Measurements from ENCODE around the gene SPIRE2.
"Not testable (repeated sequence)": the region's sequence is repeated elsewhere in the genome, so short reads cannot be mapped to it uniquely, and the experiment has no call there.

SPIRE2 gene

GRCh38 chr16:89834813-89835363 lies 6.6 kb downstream of the SPIRE2 start:
- peaks cover 12% of the 10 kb centered on the region for H3K36me3 ChIP-seq (ENCODE audit: insufficient read depth, low read length)
- not testable (repeated sequence) for H3K27me3 ChIP-seq (ENCODE audit: insufficient read depth, low read length); H3K9me3 ChIP-seq (ENCODE audit: low read length); H2AFZ ChIP-seq (ENCODE audit: low read depth, low read length); H3K4me3 ChIP-seq (ENCODE audit: low read length); H3K4me1 ChIP-seq (ENCODE audit: insufficient read depth, low read length)

GRCh38 chr16:89836484-89836883 lies 8.2 kb downstream of the SPIRE2 start:
- H3K9me3 ChIP-seq (ENCODE audit: low read length); H3K4me3 ChIP-seq (ENCODE audit: low read length); H2AFZ ChIP-seq (ENCODE audit: low read depth, low read length): not testable (repeated sequence)

GRCh38 chr16:89837014-89837546 lies 8.8 kb downstream of the SPIRE2 start:
- peaks cover 10% of the 10 kb centered on the region for H3K9me3 ChIP-seq (ENCODE audit: low read length)
- no peaks in the 10 kb centered on the region for H3K27me3 ChIP-seq (ENCODE audit: insufficient read depth, low read length)
- no peak overlapping the region for H2AFZ ChIP-seq (ENCODE audit: low read depth, low read length)
- peaks cover 9% of the 10 kb centered on the region for H3K36me3 ChIP-seq (ENCODE audit: insufficient read depth, low read length)
- H3K4me3 ChIP-seq (ENCODE audit: low read length): no peak overlapping the region
- H3K4me1 ChIP-seq (ENCODE audit: insufficient read depth, low read length): no peaks in the 10 kb centered on the region

More at GRCh38 chr16:89836484-89836883, 8.2 kb downstream of the SPIRE2 start:
- H3K36me3 ChIP-seq (ENCODE audit: insufficient read depth, low read length): peaks cover 12% of the 10 kb centered on the region
- H3K4me1 ChIP-seq (ENCODE audit: insufficient read depth, low read length); H3K27me3 ChIP-seq (ENCODE audit: insufficient read depth, low read length): not testable (repeated sequence)

GRCh38 chr16:89841275-89841674 lies 13.0 kb downstream of the SPIRE2 start:
- H3K4me1 ChIP-seq (ENCODE audit: insufficient read depth, low read length): no peaks in the 10 kb centered on the region
- no peaks in the 10 kb centered on the region for H3K9me3 ChIP-seq (ENCODE audit: low read length)
- no peaks in the 10 kb centered on the region for H3K36me3 ChIP-seq (ENCODE audit: insufficient read depth, low read length)
- no peaks in the 10 kb centered on the region for H3K27me3 ChIP-seq (ENCODE audit: insufficient read depth, low read length)
- no peak overlapping the region for H2AFZ ChIP-seq (ENCODE audit: low read depth, low read length)
- H3K4me3 ChIP-seq (ENCODE audit: low read length): no peak overlapping the region

GRCh38 chr16:89842471-89843408 lies 14.5 kb downstream of the SPIRE2 start:
- Histone ChIP-seq H2AFZ (ENCODE audit: low read depth, low read length) (no peak overlapping the region), H3K27me3 (ENCODE audit: insufficient read depth, low read length) (no peaks in the 10 kb centered on the region), H3K4me1 (ENCODE audit: insufficient read depth, low read length) (no peaks in the 10 kb centered on the region), H3K9me3 (ENCODE audit: low read length) (no peaks in the 10 kb centered on the region), H3K36me3 (ENCODE audit: insufficient read depth, low read length) (peaks cover 5% of the 10 kb centered on the region), H3K4me3 (ENCODE audit: low read length) (no peak overlapping the region)

- peaks cover 5% of the 10 kb centered on the region for H3K36me3 ChIP-seq (ENCODE audit: insufficient read depth, low read length)
- H3K27me3 ChIP-seq (ENCODE audit: insufficient read depth, low read length): no peaks in the 10 kb centered on the region
- H2AFZ ChIP-seq (ENCODE audit: low read depth, low read length): no peak overlapping the region
- H3K4me1 ChIP-seq (ENCODE audit: insufficient read depth, low read length): no peaks in the 10 kb centered on the region
- H3K4me3 ChIP-seq (ENCODE audit: low read length): no peak overlapping the region
- H3K9me3 ChIP-seq (ENCODE audit: low read length): no peaks in the 10 kb centered on the region
These were observed 15.4 kb downstream of the SPIRE2 start for GRCh38 chr16:89843409-89844350.

GRCh38 chr16:89844739-89845339 lies 16.6 kb downstream of the SPIRE2 start:
- H3K9me3 ChIP-seq (ENCODE audit: low read length): no peaks in the 10 kb centered on the region
- no peak overlapping the region for H2AFZ ChIP-seq (ENCODE audit: low read depth, low read length)
- no peaks in the 10 kb centered on the region for H3K4me1 ChIP-seq (ENCODE audit: insufficient read depth, low read length)
- no peak overlapping the region for H3K4me3 ChIP-seq (ENCODE audit: low read length)
- peaks cover 5% of the 10 kb centered on the region for H3K36me3 ChIP-seq (ENCODE audit: insufficient read depth, low read length)
- no peaks in the 10 kb centered on the region for H3K27me3 ChIP-seq (ENCODE audit: insufficient read depth, low read length)

GRCh38 chr16:89845417-89845816 lies 17.1 kb downstream of the SPIRE2 start:
- H3K36me3 ChIP-seq (ENCODE audit: insufficient read depth, low read length): peaks cover 5% of the 10 kb centered on the region

GRCh38 chr16:89847051-89847939 lies 19.0 kb downstream of the SPIRE2 start:
- no peaks in the 10 kb centered on the region for H3K27me3 ChIP-seq (ENCODE audit: insufficient read depth, low read length)
- no peak overlapping the region for H3K4me3 ChIP-seq (ENCODE audit: low read length)
- no peak overlapping the region for H2AFZ ChIP-seq (ENCODE audit: low read depth, low read length)
- no peaks in the 10 kb centered on the region for H3K4me1 ChIP-seq (ENCODE audit: insufficient read depth, low read length)
- peaks cover 15% of the 10 kb centered on the region for H3K36me3 ChIP-seq (ENCODE audit: insufficient read depth, low read length)
- H3K9me3 ChIP-seq (ENCODE audit: low read length): peaks cover 3% of the 10 kb centered on the region

More at GRCh38 chr16:89845417-89845816, 17.1 kb downstream of the SPIRE2 start:
- no peaks in the 10 kb centered on the region for H3K9me3 ChIP-seq (ENCODE audit: low read length)
- no peaks in the 10 kb centered on the region for H3K27me3 ChIP-seq (ENCODE audit: insufficient read depth, low read length)
- H3K4me3 ChIP-seq (ENCODE audit: low read length): no peak overlapping the region
- no peak overlapping the region for H2AFZ ChIP-seq (ENCODE audit: low read depth, low read length)
- H3K4me1 ChIP-seq (ENCODE audit: insufficient read depth, low read length): no peaks in the 10 kb centered on the region

GRCh38 chr16:89847940-89848297 lies 19.6 kb downstream of the SPIRE2 start:
- Histone ChIP-seq H3K9me3 (ENCODE audit: low read length) (peaks cover 3% of the 10 kb centered on the region), H3K27me3 (ENCODE audit: insufficient read depth, low read length) (no peaks in the 10 kb centered on the region), H3K4me1 (ENCODE audit: insufficient read depth, low read length) (no peaks in the 10 kb centered on the region), H2AFZ (ENCODE audit: low read depth, low read length) (no peak overlapping the region), H3K36me3 (ENCODE audit: insufficient read depth, low read length) (peaks cover 15% of the 10 kb centered on the region), H3K4me3 (ENCODE audit: low read length) (no peak overlapping the region)

GRCh38 chr16:89848974-89849373 lies 20.7 kb downstream of the SPIRE2 start:
- H3K9me3 ChIP-seq (ENCODE audit: low read length): peaks cover 3% of the 10 kb centered on the region
- H3K27me3 ChIP-seq (ENCODE audit: insufficient read depth, low read length): no peaks in the 10 kb centered on the region
- peaks cover 15% of the 10 kb centered on the region for H3K36me3 ChIP-seq (ENCODE audit: insufficient read depth, low read length)
- no peak overlapping the region for H2AFZ ChIP-seq (ENCODE audit: low read depth, low read length)
- H3K4me1 ChIP-seq (ENCODE audit: insufficient read depth, low read length): no peaks in the 10 kb centered on the region
- no peak overlapping the region for H3K4me3 ChIP-seq (ENCODE audit: low read length)
